SK-N-SH (cell line): ENCODE measurements around the gene ANKRD18B. TPM values are rescaled to one million over a fixed set of nuclear protein-coding genes. Genes with fewer than 3 reads are reported as not detected.

ENCODE experiments used
- CTCF ChIA-PET: fragments of 300-600, 350-600 bp; formaldehyde crosslinking; extraction: SDS; loops from one replicate; lab custom pipeline; 2021; lab: Yijun Ruan, JAX
- POLR2A ChIA-PET: fragments of 350-600 bp; sonication (Branson Sonifier 250); formaldehyde crosslinking; extraction: SDS; loops from one replicate; lab custom pipeline; 2020; ENCODE audit warnings: antibody characterized with exemption, inconsistent platforms; lab: Yijun Ruan, JAX
- DNase-seq: peaks from one replicate; pipeline ENCODE4 v3.0.0; 2012
- H2AFZ ChIP-seq: fragments of 200-600 bp; sonication (generic); 2 replicates; pipeline ENCODE4 v1.8.1; 2016; ENCODE audit warnings: antibody characterized with exemption, mild to moderate bottlenecking, low read depth
- H3F3A ChIP-seq: fragments of 200-600 bp; sonication (generic); replicated peaks from 2 replicates; pipeline ENCODE3; 2016; ENCODE audit warnings: antibody characterized with exemption, mild to moderate bottlenecking; ENCODE audit not compliant: insufficient read depth
- H3K27ac ChIP-seq, 2 experiments: fragments of 200-500 bp in 1 of 2; fragments of 200-600 bp in 1 of 2; sonication (Bioruptor generic) in 1 of 2; sonication (generic), shearing (Covaris generic) in 1 of 2; 2 replicates each; pipeline versions ENCODE4 v1.5.1 to v1.6.1; 2014 to 2016; ENCODE audit warnings: low read depth in 2 of 2, inconsistent platforms in 1 of 2, low read length in 1 of 2, mild to moderate bottlenecking in 1 of 2, mixed read lengths in 1 of 2
- H3K27me3 ChIP-seq: fragments of 200-600 bp; sonication (generic), shearing (Covaris generic); 2 replicates; pipeline ENCODE4 v1.6.1; 2016; ENCODE audit warnings: mixed run types; ENCODE audit not compliant: insufficient read depth
- H3K36me3 ChIP-seq, 2 experiments: fragments of 200-500 bp in 1 of 2; fragments of 200-600 bp in 1 of 2; sonication (Bioruptor generic) in 1 of 2; sonication (generic) in 1 of 2; replicated peaks in 1 of 2; 2 replicates each; pipeline versions ENCODE3 to v1.5.1; 2014 to 2016; ENCODE audit warnings: low read length in 1 of 2, mild to moderate bottlenecking in 1 of 2; ENCODE audit not compliant: insufficient read depth in 2 of 2, control insufficient read depth in 1 of 2
- H3K4me1 ChIP-seq, 2 experiments: fragments of 200-500 bp in 1 of 2; fragments of 200-600 bp in 1 of 2; sonication (Bioruptor generic) in 1 of 2; sonication (generic), shearing (Covaris generic) in 1 of 2; 2 replicates each; pipeline versions ENCODE4 v1.5.1 to v1.6.1; 2014 to 2016; ENCODE audit warnings: low read depth in 1 of 2, low read length in 1 of 2, mixed run types in 1 of 2; ENCODE audit not compliant: insufficient read depth in 2 of 2, control insufficient read depth in 1 of 2
- H3K4me2 ChIP-seq: fragments of 200-600 bp; sonication (generic), shearing (Covaris generic); 2 replicates; pipeline ENCODE4 v1.6.1; 2017; ENCODE audit warnings: mixed run types
- H3K4me3 ChIP-seq, 2 experiments: fragments of 200-500 bp in 1 of 2; fragments of 200-600 bp in 1 of 2; sonication (Bioruptor generic) in 1 of 2; sonication (generic), shearing (Covaris generic) in 1 of 2; 2 replicates each; pipeline versions ENCODE4 v1.5.1 to v1.8.1; 2014 to 2016; ENCODE audit warnings: low read depth in 2 of 2, inconsistent platforms in 1 of 2, low read length in 1 of 2, mild to moderate bottlenecking in 1 of 2, mixed read lengths in 1 of 2, moderate library complexity in 1 of 2
- H3K79me2 ChIP-seq: fragments of 200-600 bp; sonication (generic); 2 replicates; pipeline ENCODE4 v1.8.1; 2017; ENCODE audit warnings: mild to moderate bottlenecking; ENCODE audit not compliant: insufficient read depth
- H3K9ac ChIP-seq: fragments of 200-600 bp; sonication (generic); 2 replicates; pipeline ENCODE4 v1.6.1; 2017; ENCODE audit warnings: mixed run types
- H3K9me2 ChIP-seq: fragments of 200-600 bp; sonication (generic); 2 replicates; pipeline ENCODE4 v1.6.1; 2017; ENCODE audit warnings: mixed run types
- H3K9me3 ChIP-seq: fragments of 200-600 bp; sonication (generic); 2 replicates; pipeline ENCODE4 v1.6.1; 2017; ENCODE audit warnings: mixed run types, mild to moderate bottlenecking, moderate library complexity
- H4K20me1 ChIP-seq: fragments of 200-600 bp; sonication (generic); 2 replicates; pipeline ENCODE4 v1.6.1; 2017; ENCODE audit warnings: mild to moderate bottlenecking, mixed run types; ENCODE audit not compliant: insufficient read depth
- ELF1 ChIP-seq: IDR thresholded peaks from 2 replicates; pipeline ENCODE4 v1.4.0; 2012
- EP300 ChIP-seq, 2 experiments: IDR thresholded peaks; 2 replicates each; pipeline versions ENCODE4 v1.4.0 to v1.6.1; 2012; ENCODE audit warnings: borderline replicate concordance in 1 of 2, low read depth in 1 of 2, low read length in 1 of 2
- EZH2phosphoT487 ChIP-seq: fragments of 200-600 bp; sonication (generic); IDR thresholded peaks from 2 replicates; pipeline ENCODE4 v1.6.1; 2017; ENCODE audit warnings: low read depth, mixed run types, mild to moderate bottlenecking, antibody characterized with exemption, moderate library complexity, borderline replicate concordance
- FOSL2 ChIP-seq: IDR thresholded peaks from 2 replicates; pipeline ENCODE4 v1.4.0; 2012; ENCODE audit warnings: low read depth, mild to moderate bottlenecking, moderate library complexity, borderline replicate concordance
- FOXJ3 ChIP-seq: sonication (generic); formaldehyde crosslinking; IDR thresholded peaks from 2 replicates; pipeline ENCODE4 v1.5.1; 2020; ENCODE audit warnings: mild to moderate bottlenecking, missing genetic modification reagents
- FOXM1 ChIP-seq: IDR thresholded peaks from 2 replicates; pipeline ENCODE4 v1.4.0; 2012; ENCODE audit warnings: low read depth, mild to moderate bottlenecking
- GABPA ChIP-seq: IDR thresholded peaks from 2 replicates; pipeline ENCODE4 v1.4.0; 2012; ENCODE audit warnings: low read depth, mild to moderate bottlenecking
- NFIC ChIP-seq: IDR thresholded peaks from 2 replicates; pipeline ENCODE4 v1.4.0; 2012; ENCODE audit warnings: borderline replicate concordance
- NRF1 ChIP-seq: IDR thresholded peaks from 2 replicates; pipeline ENCODE4 v1.6.1; 2012; ENCODE audit warnings: low read depth, mild to moderate bottlenecking, low read length
- RAD21 ChIP-seq: IDR thresholded peaks from 2 replicates; pipeline ENCODE4 v1.6.1; 2012; ENCODE audit warnings: mild to moderate bottlenecking, low read length
- RCOR1 ChIP-seq: fragments of 150-350 bp; IDR thresholded peaks from 2 replicates; pipeline ENCODE4 v1.6.1; 2017; ENCODE audit warnings: antibody characterized with exemption, low read length
- REST ChIP-seq: IDR thresholded peaks from 2 replicates; pipeline ENCODE4 v1.6.1; 2012; ENCODE audit warnings: mild to moderate bottlenecking, low read depth, low read length, moderate library complexity
- RFX5 ChIP-seq: IDR thresholded peaks from 2 replicates; pipeline ENCODE4 v1.6.1; 2012; ENCODE audit warnings: mild to moderate bottlenecking, improper control_type of control experiment, low read length
- RXRA ChIP-seq: IDR thresholded peaks from 2 replicates; pipeline ENCODE4 v1.4.0; 2012; ENCODE audit warnings: low read depth, mild to moderate bottlenecking, borderline replicate concordance
- SIN3A ChIP-seq: IDR thresholded peaks from 2 replicates; pipeline ENCODE4 v1.6.1; 2012; ENCODE audit warnings: low read depth, mild to moderate bottlenecking, low read length, moderate library complexity, borderline replicate concordance
- TAF1 ChIP-seq: IDR thresholded peaks from 2 replicates; pipeline ENCODE4 v1.6.1; 2012; ENCODE audit warnings: low read depth, mild to moderate bottlenecking, low read length, moderate library complexity, borderline replicate concordance
- TCF12 ChIP-seq: IDR thresholded peaks from 2 replicates; pipeline ENCODE4 v1.4.0; 2012
- TEAD4 ChIP-seq: IDR thresholded peaks from 2 replicates; pipeline ENCODE4 v1.4.0; 2012; ENCODE audit warnings: mild to moderate bottlenecking, borderline replicate concordance; ENCODE audit not compliant: insufficient read depth
- YY1 ChIP-seq: IDR thresholded peaks from 2 replicates; pipeline ENCODE4 v1.4.0; 2012; ENCODE audit warnings: low read depth, mild to moderate bottlenecking
- WGBS: methylation state at CpG from one replicate; pipeline ENCODE4 v1.1.6; 2017; ENCODE audit warnings: low lambda C conversion rate; 5-methylcytosine and 5-hydroxymethylcytosine counted together
- polyA plus RNA-seq, 3 experiments: library from polyadenylated mRNA; depleted of rRNA; stranded (reverse); fragments of >200 nt; gene quantifications; 2 replicates each; pipeline ENCODE4 v1.2.3, GENCODE V29; 2012
- TF ChIP-seq, protein P1 (sequence below): IDR thresholded peaks from 2 replicates; pipeline ENCODE4 v1.4.0; 2012; ENCODE audit warnings: low read depth
- TF ChIP-seq, protein P2 (sequence below): fragments of 150-350 bp; IDR thresholded peaks from 2 replicates; pipeline ENCODE4 v1.6.1; 2017; ENCODE audit warnings: antibody characterized with exemption, low read length, low read depth, borderline replicate concordance
- TF ChIP-seq, protein P3 (sequence below): fragments of 150-350 bp; IDR thresholded peaks from 2 replicates; pipeline ENCODE4 v1.6.1; 2016; ENCODE audit warnings: mild to moderate bottlenecking, low read depth, low read length

ANKRD18B gene
- polyA plus RNA-seq, 1 of the 3 experiments (the other 2 are of a cell fraction): 2.3 TPM

- Histone ChIP-seq H4K20me1 (no peaks in the 10 kb centered on the region), H3K27me3 (no peaks in the 10 kb centered on the region), H3K4me1 (peaks cover 0 to 11% of the 10 kb centered on the region in 2 experiments; a peak in 1 of 4 replicates), H3K9me3 (no peaks in the 10 kb centered on the region), H2AFZ (no peak overlapping the region), H3F3A (peaks cover 7% of the 10 kb centered on the region), H3K79me2 (peaks cover 27% of the 10 kb centered on the region), H3K9ac (no peak overlapping the region), H3K4me3 (no peak overlapping the region), H3K4me2 (no peak overlapping the region), H3K27ac (no peak overlapping the region), H3K9me2 (no peaks in the 10 kb centered on the region)
- 95% methylated on average over 10 of the region's 10 CpGs for WGBS
- ChIA-PET CTCF (interaction anchor here (0.6 to 2.7 kb wide), 6 partner anchors 10 to 171 kb away, joined by 3 to 14 read pairs (median 3); no protein-coding TSS in a partner anchor), POLR2A (no interaction called here)
- DNase-seq: no peak
- no peak for TF ChIP-seq GABPA
- TF ChIP-seq RAD21: no peak
- no peak for TF ChIP-seq NRF1
- no peak for TF ChIP-seq NFIC
- TF ChIP-seq REST: no peak
- TF ChIP-seq TAF1: no peak
- TF ChIP-seq RXRA: no peak
- TF ChIP-seq, protein P1, sequence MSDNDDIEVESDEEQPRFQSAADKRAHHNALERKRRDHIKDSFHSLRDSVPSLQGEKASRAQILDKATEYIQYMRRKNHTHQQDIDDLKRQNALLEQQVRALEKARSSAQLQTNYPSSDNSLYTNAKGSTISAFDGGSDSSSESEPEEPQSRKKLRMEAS: no peak
- no peak for TF ChIP-seq EZH2phosphoT487
- TF ChIP-seq TEAD4: no peak
- TF ChIP-seq SIN3A: no peak
- TF ChIP-seq ELF1: no peak
- no peak for TF ChIP-seq YY1
- TF ChIP-seq TCF12: no peak
- TF ChIP-seq, all 33 proteins: peak for 0
- H3K36me3 ChIP-seq: peaks cover 8 to 9% of the 10 kb centered on the region in 2 experiments
Observed at GRCh38 chr9:33476503-33476902, 47.5 kb upstream of the ANKRD18B start.

DNA sequence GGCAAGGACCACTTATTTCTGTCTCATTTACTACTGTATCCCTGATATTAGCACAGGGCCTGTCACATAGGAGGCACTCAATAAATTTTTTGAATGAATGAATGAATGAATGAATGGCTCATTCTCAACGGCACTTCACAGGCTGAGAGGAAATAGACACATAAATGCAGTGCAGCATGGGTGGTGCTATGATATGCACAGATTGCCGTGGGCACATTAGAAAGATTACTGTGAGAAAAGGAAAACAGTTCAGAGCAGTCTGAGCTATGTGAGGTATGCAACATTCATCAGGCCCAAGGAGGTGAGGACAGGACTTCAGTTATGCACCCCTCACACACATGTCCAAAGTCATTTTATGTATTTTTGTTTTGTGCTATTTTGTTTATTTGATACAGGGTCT, 43.9 kb upstream of the ANKRD18B start:
- Histone ChIP-seq H2AFZ (no peak overlapping the region), H3K4me3 (no peak overlapping the region), H3K36me3 (peaks cover 0 to 4% of the 10 kb centered on the region in 2 experiments), H3K27ac (no peak overlapping the region), H3K9me2 (no peaks in the 10 kb centered on the region), H3K79me2 (no peaks in the 10 kb centered on the region), H3K4me2 (no peak overlapping the region), H3K9ac (no peak overlapping the region), H3K4me1 (no peaks in the 10 kb centered on the region), H3F3A (peaks cover 7% of the 10 kb centered on the region), H3K9me3 (no peaks in the 10 kb centered on the region), H3K27me3 (no peaks in the 10 kb centered on the region), H4K20me1 (no peaks in the 10 kb centered on the region)
- POLR2A ChIA-PET: no interaction called here
- DNase-seq: no peak
- CTCF ChIA-PET: interaction anchor here (2.5 to 2.9 kb wide), 2 partner anchors 14 to 28 kb away, joined by 6 to 13 read pairs; no protein-coding TSS in a partner anchor
- 87% methylated on average over 2 of the region's 2 CpGs for WGBS
- TF ChIP-seq, protein P2, sequence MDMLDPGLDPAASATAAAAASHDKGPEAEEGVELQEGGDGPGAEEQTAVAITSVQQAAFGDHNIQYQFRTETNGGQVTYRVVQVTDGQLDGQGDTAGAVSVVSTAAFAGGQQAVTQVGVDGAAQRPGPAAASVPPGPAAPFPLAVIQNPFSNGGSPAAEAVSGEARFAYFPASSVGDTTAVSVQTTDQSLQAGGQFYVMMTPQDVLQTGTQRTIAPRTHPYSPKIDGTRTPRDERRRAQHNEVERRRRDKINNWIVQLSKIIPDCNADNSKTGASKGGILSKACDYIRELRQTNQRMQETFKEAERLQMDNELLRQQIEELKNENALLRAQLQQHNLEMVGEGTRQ: no peak
- TF ChIP-seq FOXJ3 (CRISPR knock-in tag) (no peak), RFX5 (no peak), EP300 (IDR thresholded peaks at IDR 0.05; ENCODE audit: borderline replicate concordance in 1 of 2, low read depth in 1 of 2, low read length in 1 of 2) (no peak), GABPA (no peak), FOXM1 (no peak), ELF1 (no peak), SIN3A (no peak), FOSL2 (no peak), TCF12 (no peak), RCOR1 (no peak)
- TF ChIP-seq, protein P3, sequence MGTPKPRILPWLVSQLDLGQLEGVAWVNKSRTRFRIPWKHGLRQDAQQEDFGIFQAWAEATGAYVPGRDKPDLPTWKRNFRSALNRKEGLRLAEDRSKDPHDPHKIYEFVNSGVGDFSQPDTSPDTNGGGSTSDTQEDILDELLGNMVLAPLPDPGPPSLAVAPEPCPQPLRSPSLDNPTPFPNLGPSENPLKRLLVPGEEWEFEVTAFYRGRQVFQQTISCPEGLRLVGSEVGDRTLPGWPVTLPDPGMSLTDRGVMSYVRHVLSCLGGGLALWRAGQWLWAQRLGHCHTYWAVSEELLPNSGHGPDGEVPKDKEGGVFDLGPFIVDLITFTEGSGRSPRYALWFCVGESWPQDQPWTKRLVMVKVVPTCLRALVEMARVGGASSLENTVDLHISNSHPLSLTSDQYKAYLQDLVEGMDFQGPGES: no peak
